H1 (cell line): ENCODE measurements around the gene TAF11L14. TPM values are rescaled to one million over a fixed set of nuclear protein-coding genes. Genes with fewer than 3 reads are reported as not detected.

ENCODE experiments used
- CTCF ChIA-PET: fragments of 300-600 bp; sonication (Branson Sonifier 250); formaldehyde crosslinking; loops from one replicate; lab custom pipeline; 2021; ENCODE audit not compliant: partially characterized antibody; lab: Charles Lee
- POLR2A ChIA-PET: fragments of 300-600 bp; sonication (Branson Sonifier 250); formaldehyde crosslinking; loops from one replicate; lab custom pipeline; 2021; ENCODE audit warnings: inconsistent platforms; ENCODE audit not compliant: partially characterized antibody; lab: Charles Lee
- DNase-seq, 2 experiments: peaks; one replicate each; pipeline versions ENCODE4 v3.0.0 to v3.0.0-alpha.2; 2010 to 2022; ENCODE audit warnings: low spot score in 2 of 2, low read depth in 1 of 2, mixed read lengths in 1 of 2
- FAIRE-seq: peaks from 2 replicates; lab custom pipeline; 2011; peaks lifted over from hg19 to GRCh38; lab: Jason Lieb, UNC
- H2AFZ ChIP-seq: 2 replicates; pipeline ENCODE4 v1.8.1; 2012; ENCODE audit warnings: low read length, inconsistent platforms
- H2AK5ac ChIP-seq: 2 replicates; pipeline ENCODE4 v1.6.1; 2013; ENCODE audit warnings: low read depth, low read length
- H2BK120ac ChIP-seq: replicated peaks from 2 replicates; pipeline ENCODE3; 2013; ENCODE audit warnings: low read depth, low read length, inconsistent platforms
- H2BK12ac ChIP-seq: 2 replicates; pipeline ENCODE4 v1.6.1; 2013; ENCODE audit warnings: low read depth, low read length
- H2BK15ac ChIP-seq: 2 replicates; pipeline ENCODE4 v1.6.1; 2013; ENCODE audit warnings: low read length
- H2BK20ac ChIP-seq: 2 replicates; pipeline ENCODE4 v1.6.1; 2013; ENCODE audit warnings: low read length
- H2BK5ac ChIP-seq: 2 replicates; pipeline ENCODE4 v1.6.1; 2013; ENCODE audit warnings: low read depth, low read length
- H3K14ac ChIP-seq: 2 replicates; pipeline ENCODE4 v1.6.1; 2013; ENCODE audit warnings: inconsistent platforms; ENCODE audit not compliant: insufficient read length
- H3K18ac ChIP-seq: 2 replicates; pipeline ENCODE4 v1.6.1; 2013; ENCODE audit warnings: low read length; ENCODE audit errors: extremely low read depth
- H3K23ac ChIP-seq: 2 replicates; pipeline ENCODE4 v1.6.1; 2013; ENCODE audit warnings: inconsistent platforms; ENCODE audit not compliant: insufficient read length
- H3K23me2 ChIP-seq: 2 replicates; pipeline ENCODE4 v1.6.1; 2013; ENCODE audit warnings: low read depth, low read length
- H3K27ac ChIP-seq: 2 replicates; pipeline ENCODE4 v1.6.1; 2011; ENCODE audit warnings: low read depth, low read length, inconsistent platforms
- H3K27me3 ChIP-seq, 4 experiments: replicated peaks in 1 of 4; 1 replicate in 1 of 4; 2 replicates in 3 of 4; pipeline versions ENCODE4 v1.6.1 to v1.8.1; 2011 to 2013; ENCODE audit warnings: low read length in 3 of 4, mild to moderate bottlenecking in 3 of 4, inconsistent platforms in 2 of 4, mixed read lengths in 2 of 4, moderate library complexity in 1 of 4; ENCODE audit not compliant: control insufficient read depth in 3 of 4, insufficient read depth in 3 of 4; ENCODE audit errors: extremely low read depth in 1 of 4
- H3K36me3 ChIP-seq, 4 experiments: 2 replicates each; pipeline versions ENCODE4 v1.6.1 to v1.8.1; 2011 to 2013; ENCODE audit warnings: mild to moderate bottlenecking in 4 of 4, low read length in 3 of 4, moderate library complexity in 2 of 4, control low read depth in 1 of 4, inconsistent platforms in 1 of 4; ENCODE audit not compliant: insufficient read depth in 4 of 4, control insufficient read depth in 2 of 4
- H3K4ac ChIP-seq: replicated peaks from 2 replicates; pipeline ENCODE3; 2013; ENCODE audit warnings: low read length, low read depth, mixed read lengths, inconsistent platforms; ENCODE audit not compliant: insufficient read length
- H3K4me1 ChIP-seq, 4 experiments: replicated peaks in 1 of 4; 1 replicate in 1 of 4; 2 replicates in 3 of 4; pipeline versions ENCODE4 v1.6.1 to v1.8.1; 2011 to 2013; ENCODE audit warnings: low read length in 3 of 4, inconsistent platforms in 2 of 4, mixed read lengths in 1 of 4; ENCODE audit not compliant: insufficient read depth in 4 of 4, control insufficient read depth in 3 of 4
- H3K4me2 ChIP-seq, 2 experiments: 2 replicates each; pipeline versions ENCODE4 v1.6.1 to v1.8.1; 2011 to 2013; ENCODE audit warnings: low read depth in 2 of 2, low read length in 2 of 2, control low read depth in 1 of 2, inconsistent platforms in 1 of 2, mild to moderate bottlenecking in 1 of 2; ENCODE audit not compliant: insufficient read depth in 1 of 2
- H3K4me3 ChIP-seq, 4 experiments: fragments of 200-600, 300-600 bp in 1 of 4; sonication (generic), shearing (Covaris generic), sonication (Bioruptor Twin) in 1 of 4; 2 replicates each; pipeline versions ENCODE4 v1.5.1 to v1.8.1; 2011 to 2016; ENCODE audit warnings: low read length in 4 of 4, low read depth in 3 of 4, control low read depth in 2 of 4, inconsistent platforms in 2 of 4, mild to moderate bottlenecking in 2 of 4, mixed read lengths in 1 of 4, moderate library complexity in 1 of 4; ENCODE audit not compliant: insufficient read depth in 2 of 4; ENCODE audit errors: extremely low read depth in 1 of 4
- H3K56ac ChIP-seq: replicated peaks from 2 replicates; pipeline ENCODE3; 2013; ENCODE audit warnings: low read depth, mild to moderate bottlenecking, mixed read lengths, low read length, inconsistent platforms; ENCODE audit not compliant: insufficient read length
- H3K79me1 ChIP-seq: 2 replicates; pipeline ENCODE4 v1.6.1; 2013; ENCODE audit warnings: low read depth, low read length, control low read depth
- H3K79me2 ChIP-seq, 2 experiments: 2 replicates each; pipeline versions ENCODE4 v1.6.1 to v1.8.1; 2012 to 2013; ENCODE audit warnings: low read length in 2 of 2, mild to moderate bottlenecking in 2 of 2, inconsistent platforms in 1 of 2; ENCODE audit not compliant: insufficient read depth in 2 of 2, control insufficient read depth in 1 of 2
- H3K9ac ChIP-seq, 4 experiments: replicated peaks in 1 of 4; 1 replicate in 1 of 4; 2 replicates in 3 of 4; pipeline versions ENCODE4 v1.6.1 to v1.8.1; 2011 to 2013; ENCODE audit warnings: low read depth in 3 of 4, low read length in 3 of 4, control low read depth in 2 of 4, mild to moderate bottlenecking in 2 of 4, moderate library complexity in 2 of 4, inconsistent platforms in 1 of 4; ENCODE audit errors: extremely low read depth in 1 of 4
- H3K9me3 ChIP-seq, 2 experiments: 2 replicates each; pipeline versions ENCODE4 v1.6.1 to v1.8.1; 2012 to 2013; ENCODE audit warnings: mild to moderate bottlenecking in 2 of 2, moderate library complexity in 2 of 2, control low read depth in 1 of 2, inconsistent platforms in 1 of 2, low read depth in 1 of 2, low read length in 1 of 2, mixed read lengths in 1 of 2; ENCODE audit not compliant: insufficient read depth in 2 of 2
- H4K20me1 ChIP-seq, 2 experiments: replicated peaks in 1 of 2; 2 replicates each; pipeline versions ENCODE3 to v1.8.1; 2011 to 2013; ENCODE audit warnings: inconsistent platforms in 2 of 2, low read length in 2 of 2, mild to moderate bottlenecking in 1 of 2; ENCODE audit not compliant: insufficient read depth in 2 of 2, control insufficient read depth in 1 of 2
- H4K5ac ChIP-seq: 2 replicates; pipeline ENCODE4 v1.6.1; 2013; ENCODE audit warnings: low read length, low read depth, mixed read lengths, inconsistent platforms; ENCODE audit not compliant: insufficient read length
- H4K8ac ChIP-seq: 2 replicates; pipeline ENCODE4 v1.8.0; 2013; ENCODE audit warnings: mild to moderate bottlenecking, moderate library complexity, low read length, inconsistent platforms; ENCODE audit not compliant: insufficient read depth; ENCODE audit errors: extremely low read depth
- H4K91ac ChIP-seq: replicated peaks from 2 replicates; pipeline ENCODE3; 2013; ENCODE audit warnings: low read length, mixed read lengths, inconsistent platforms; ENCODE audit not compliant: insufficient read length
- ATF3 ChIP-seq: IDR thresholded peaks from 2 replicates; pipeline ENCODE4 v1.6.1; 2011; ENCODE audit warnings: low read depth, mild to moderate bottlenecking, low read length; ENCODE audit not compliant: insufficient read depth
- CHD2 ChIP-seq: IDR thresholded peaks from 2 replicates; pipeline ENCODE4 v1.6.1; 2012; ENCODE audit warnings: low read length, improper control_type of control experiment
- GTF2F1 ChIP-seq: IDR thresholded peaks from 2 replicates; pipeline ENCODE4 v1.6.1; 2012; ENCODE audit warnings: low read depth, low read length, improper control_type of control experiment, borderline replicate concordance
- HDAC6 ChIP-seq: IDR thresholded peaks from one replicate; pipeline ENCODE4 v1.7.1; 2012; ENCODE audit warnings: low read depth, mild to moderate bottlenecking, inconsistent platforms, low read length, moderate library complexity
- MAFK ChIP-seq: IDR thresholded peaks from 2 replicates; pipeline ENCODE4 v1.6.1; 2012; ENCODE audit warnings: low read depth, mild to moderate bottlenecking, improper control_type of control experiment, low read length
- POLR2AphosphoS5 ChIP-seq: IDR thresholded peaks from 2 replicates; pipeline ENCODE4 v1.6.1; 2011; ENCODE audit warnings: low read depth, low read length
- POU5F1 ChIP-seq: IDR thresholded peaks from 2 replicates; pipeline ENCODE4 v1.6.1; 2011; ENCODE audit warnings: low read depth, mild to moderate bottlenecking, low read length, moderate library complexity
- RXRA ChIP-seq: IDR thresholded peaks from 2 replicates; pipeline ENCODE4 v1.6.1; 2011; ENCODE audit warnings: low read depth, mild to moderate bottlenecking, low read length, moderate library complexity; ENCODE audit not compliant: insufficient read depth
- SP4 ChIP-seq: IDR thresholded peaks from 2 replicates; pipeline ENCODE4 v1.6.1; 2012; ENCODE audit warnings: low read length, inconsistent platforms
- TCF12 ChIP-seq: IDR thresholded peaks from 2 replicates; pipeline ENCODE4 v1.6.1; 2011; ENCODE audit warnings: low read depth, mild to moderate bottlenecking, low read length
- WGBS, 2 experiments: shearing (Covaris generic) in 1 of 2; methylation state at CpG; one replicate each; pipeline versions ENCODE4 v1.1.6 to v1.1.7; 2013 to 2015; ENCODE audit warnings: low lambda C conversion rate in 2 of 2, mixed read lengths in 2 of 2, inconsistent platforms in 1 of 2, low coverage in 1 of 2, missing lambda C conversion rate in 1 of 2; ENCODE audit not compliant: insufficient replicate concordance in 2 of 2, insufficient coverage in 1 of 2, insufficient read length in 1 of 2; ENCODE audit errors: extremely low coverage in 1 of 2, missing lambda C conversion rate in 1 of 2; 5-methylcytosine and 5-hydroxymethylcytosine counted together
- polyA plus RNA-seq, 7 experiments: library from polyadenylated mRNA; depleted of rRNA in 3 of 7; stranded (reverse) in 5 of 7; unstranded in 2 of 7; fragments of >200 nt in 5 of 7; fragments of 200-250 nt in 2 of 7; gene quantifications; 1 replicate in 5 of 7; 2 replicates in 1 of 7; 4 replicates in 1 of 7; pipeline versions ENCODE4 v1.2.1 to v1.2.3, GENCODE V29; 2011 to 2013; ENCODE audit warnings: missing spikeins in 2 of 7, mixed read lengths in 2 of 7
- total RNA-seq: library from RNA; stranded (reverse); fragmentation: NEBNext Ultra II Directional; extraction: Animal tissue kit (Norgen Biotek cat#: 25700); gene quantifications from 2 replicates; pipeline ENCODE4 v1.2.1, GENCODE V29; 2021

The TAF11L14 gene
- total and polyA plus RNA-seq, 2 of the 8 experiments (the other 6 are each of a cell fraction or from before 2014, with no cell fraction given) = not detected

GRCh38 chr5:17666726-17667235, 32.5 kb downstream of the TAF11L14 start:
- FAIRE-seq (no peak), DNase-seq (no peak)
- Histone ChIP-seq H3K4me2 (no peak overlapping the region), H4K20me1 (no peaks in the 10 kb centered on the region), H2BK5ac (no peak overlapping the region), H4K5ac (no peak overlapping the region), H2AFZ (no peak overlapping the region), H3K27ac (no peak overlapping the region), H4K91ac (no peak overlapping the region), H2BK12ac (no peak overlapping the region), H3K9ac (no peak overlapping the region), H3K18ac (no peak overlapping the region), H3K23me2 (no peaks in the 10 kb centered on the region), H2AK5ac (no peak overlapping the region), H3K36me3 (no peaks in the 10 kb centered on the region), H3K56ac (no peak overlapping the region), H3K4me1 (peaks cover 0 to 3% (median 0%) of the 10 kb centered on the region in 4 experiments; a peak in 1 of 7 replicates), H3K9me3 (peaks cover 0 to 6% of the 10 kb centered on the region in 2 experiments; a peak in 1 of 4 replicates), H3K4ac (no peak overlapping the region), H4K8ac (no peak overlapping the region), H3K27me3 (no peaks in the 10 kb centered on the region), H2BK120ac (no peak overlapping the region), H2BK20ac (no peak overlapping the region), H3K79me1 (no peaks in the 10 kb centered on the region), H3K4me3 (no peak overlapping the region), H3K23ac (no peak overlapping the region), H3K14ac (no peak overlapping the region), H3K79me2 (no peaks in the 10 kb centered on the region), H2BK15ac (no peak overlapping the region)
- 97% methylated on average over 3 of the region's 3 CpGs; no CpG with 5 or more reads in 1 of the 2 experiments for WGBS, 2 experiments
- POLR2A ChIA-PET = no interaction called here
- CTCF ChIA-PET = no interaction called here
- no peak for TF ChIP-seq POU5F1
- TF ChIP-seq CHD2 = no peak
- TF ChIP-seq MAFK = no peak
- TF ChIP-seq GTF2F1 = no peak
- no peak for TF ChIP-seq RXRA
- TF ChIP-seq POLR2AphosphoS5 = no peak
- no peak for TF ChIP-seq ATF3
- no peak for TF ChIP-seq SP4
- no peak for TF ChIP-seq TCF12
- TF ChIP-seq HDAC6 = no peak
